ENCODE measurements around the gene PROSER1.

DNA sequence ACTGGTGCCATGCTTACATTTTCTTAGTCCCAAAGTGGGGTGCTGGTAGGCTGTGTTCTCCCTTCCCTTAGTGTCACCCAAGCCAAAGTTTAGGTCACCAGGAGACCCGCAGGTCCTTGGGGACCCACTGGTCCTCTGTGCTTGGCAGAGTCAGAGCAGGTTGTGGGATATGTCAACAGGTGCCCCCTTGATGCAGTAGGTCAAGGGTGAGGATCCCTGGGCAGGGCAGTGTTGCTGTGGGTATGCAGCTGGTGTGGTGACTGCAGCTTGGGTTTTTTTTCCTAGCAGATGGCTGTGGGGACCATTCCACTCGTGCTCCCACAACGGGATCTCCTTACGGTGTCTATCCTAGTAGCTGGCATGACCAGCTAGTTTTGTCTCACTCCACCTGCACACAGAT, 24.1 kb upstream of the PROSER1 start:
- TF ChIP-seq, protein P1, sequence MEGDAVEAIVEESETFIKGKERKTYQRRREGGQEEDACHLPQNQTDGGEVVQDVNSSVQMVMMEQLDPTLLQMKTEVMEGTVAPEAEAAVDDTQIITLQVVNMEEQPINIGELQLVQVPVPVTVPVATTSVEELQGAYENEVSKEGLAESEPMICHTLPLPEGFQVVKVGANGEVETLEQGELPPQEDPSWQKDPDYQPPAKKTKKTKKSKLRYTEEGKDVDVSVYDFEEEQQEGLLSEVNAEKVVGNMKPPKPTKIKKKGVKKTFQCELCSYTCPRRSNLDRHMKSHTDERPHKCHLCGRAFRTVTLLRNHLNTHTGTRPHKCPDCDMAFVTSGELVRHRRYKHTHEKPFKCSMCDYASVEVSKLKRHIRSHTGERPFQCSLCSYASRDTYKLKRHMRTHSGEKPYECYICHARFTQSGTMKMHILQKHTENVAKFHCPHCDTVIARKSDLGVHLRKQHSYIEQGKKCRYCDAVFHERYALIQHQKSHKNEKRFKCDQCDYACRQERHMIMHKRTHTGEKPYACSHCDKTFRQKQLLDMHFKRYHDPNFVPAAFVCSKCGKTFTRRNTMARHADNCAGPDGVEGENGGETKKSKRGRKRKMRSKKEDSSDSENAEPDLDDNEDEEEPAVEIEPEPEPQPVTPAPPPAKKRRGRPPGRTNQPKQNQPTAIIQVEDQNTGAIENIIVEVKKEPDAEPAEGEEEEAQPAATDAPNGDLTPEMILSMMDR (IDR thresholded peaks at IDR 0.05): no peak
- TF ChIP-seq POLR2A (IDR thresholded peaks at IDR 0.05): no peak
